Activated gamma-delta T cell (primary cell): ENCODE results near the gene IL1RN.

Source experiments
- DNase-seq: peaks from one replicate; lab custom pipeline; 2025; lab: John Stamatoyannopoulos, UW

IL1RN gene

GRCh38 chr2:113156278-113157117 is 29.1 kb downstream of the IL1RN start:
- no peak for DNase-seq

GRCh38 chr2:113157118-113157896 is 29.9 kb downstream of the IL1RN start:
- peak; percentile 27 for DNase-seq

- no peak for DNase-seq
Observed at GRCh38 chr2:113157897-113158753, 30.7 kb downstream of the IL1RN start.

- no peak for DNase-seq
Observed at GRCh38 chr2:113158884-113159553, 31.6 kb downstream of the IL1RN start.

- DNase-seq = no peak
Observed at GRCh38 chr2:113160248-113160647, 32.9 kb downstream of the IL1RN start.

GRCh38 chr2:113160962-113161361 is 33.6 kb downstream of the IL1RN start:
- DNase-seq = no peak

GRCh38 chr2:113162173-113162572 is 34.8 kb downstream of the IL1RN start:
- no peak for DNase-seq

GRCh38 chr2:113162869-113163268 is 35.5 kb downstream of the IL1RN start:
- no peak for DNase-seq

GRCh38 chr2:113164215-113164929 is 37.0 kb downstream of the IL1RN start:
- DNase-seq = no peak

- DNase-seq = no peak
Observed at GRCh38 chr2:113164930-113165585, 37.7 kb downstream of the IL1RN start.

- no peak for DNase-seq
Observed at GRCh38 chr2:113166187-113166645, 38.8 kb downstream of the IL1RN start.

- DNase-seq = no peak
Observed at GRCh38 chr2:113167115-113167932, 39.9 kb downstream of the IL1RN start.

GRCh38 chr2:113167962-113168340 is 40.6 kb downstream of the IL1RN start:
- DNase-seq = no peak

GRCh38 chr2:113169002-113169530 is 41.7 kb downstream of the IL1RN start:
- no peak for DNase-seq

GRCh38 chr2:113169586-113169985 is 42.2 kb downstream of the IL1RN start:
- DNase-seq = no peak

- no peak for DNase-seq
Observed at GRCh38 chr2:113171334-113172075, 44.1 kb downstream of the IL1RN start.

- DNase-seq = no peak
Observed at GRCh38 chr2:113172721-113173541, 45.5 kb downstream of the IL1RN start.
